T-helper 2 cell treated with Interferon-gamma antibody and Interleukin-4, amounts not matched to agents 5 μg/mL and 100 μg/mL, for 36 hours (primary cell): ENCODE measurements around the gene CTBP2.

Source experiments
- DNase-seq: peaks from one replicate; pipeline ENCODE4 v3.0.0; 2021; ENCODE audit warnings: low spot score
- H3K27ac Mint-ChIP-seq: one replicate; pipeline ENCODE4 v1.8.0; 2021; ENCODE audit warnings: mild to moderate bottlenecking, mixed read lengths
- H3K27me3 Mint-ChIP-seq: one replicate; pipeline ENCODE4 v1.8.0; 2021; ENCODE audit warnings: low read depth, mixed read lengths
- H3K36me3 Mint-ChIP-seq: one replicate; pipeline ENCODE4 v1.8.0; 2021; ENCODE audit warnings: low read depth, mixed read lengths
- H3K4me1 Mint-ChIP-seq: one replicate; pipeline ENCODE4 v1.8.0; 2021; ENCODE audit warnings: low read depth, mixed read lengths
- H3K4me3 Mint-ChIP-seq: one replicate; pipeline ENCODE4 v1.8.0; 2022; ENCODE audit warnings: mild to moderate bottlenecking, moderate library complexity, mixed read lengths
- H3K9me3 Mint-ChIP-seq: one replicate; pipeline ENCODE4 v1.8.0; 2021; ENCODE audit warnings: mixed read lengths

Gene CTBP2

DNA sequence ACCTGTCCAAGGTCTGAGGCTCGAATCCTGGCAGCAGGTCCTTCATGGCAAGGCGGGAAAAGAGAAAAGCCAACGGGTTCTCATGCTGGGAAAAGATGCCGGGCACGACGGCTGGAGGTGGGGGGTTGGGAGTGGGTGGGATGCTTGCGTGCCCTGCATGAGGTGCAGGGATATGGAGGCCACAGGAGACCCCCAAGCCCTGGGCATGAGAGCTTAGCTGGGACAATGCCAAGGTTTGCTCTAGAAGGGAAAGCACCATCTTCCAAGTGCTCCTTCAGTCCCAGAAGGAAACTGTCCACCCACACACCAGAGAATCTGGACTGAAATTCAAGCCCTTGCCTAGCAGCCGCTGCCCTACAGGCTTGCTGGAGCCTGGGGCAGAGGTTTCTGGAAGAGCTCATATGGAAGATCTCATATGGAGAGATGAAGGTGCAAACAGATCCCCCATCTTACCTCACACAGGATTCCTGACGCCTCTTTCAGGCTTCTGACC, 154.1 kb downstream of the CTBP2 start:
- Mint-ChIP-seq H3K9me3 (no peaks in the 10 kb centered on the region), H3K27me3 (peaks cover 2% of the 10 kb centered on the region), H3K36me3 (no peaks in the 10 kb centered on the region), H3K4me3 (no peak overlapping the region), H3K27ac (no peak overlapping the region), H3K4me1 (no peaks in the 10 kb centered on the region)
- no peak for DNase-seq

GRCh38 chr10:125005312-125006187, 154.8 kb downstream of the CTBP2 start:
- no peak for DNase-seq
- no peak overlapping the region for H3K4me3 Mint-ChIP-seq
- no peaks in the 10 kb centered on the region for H3K9me3 Mint-ChIP-seq
- H3K27ac Mint-ChIP-seq: no peak overlapping the region
- H3K4me1 Mint-ChIP-seq: no peaks in the 10 kb centered on the region
- H3K27me3 Mint-ChIP-seq: peaks cover 2% of the 10 kb centered on the region
- no peaks in the 10 kb centered on the region for H3K36me3 Mint-ChIP-seq

GRCh38 chr10:125004571-125005311, 155.6 kb downstream of the CTBP2 start:
- Mint-ChIP-seq H3K4me1 (no peaks in the 10 kb centered on the region), H3K27me3 (no peaks in the 10 kb centered on the region), H3K4me3 (no peak overlapping the region), H3K36me3 (no peaks in the 10 kb centered on the region), H3K27ac (no peak overlapping the region), H3K9me3 (no peaks in the 10 kb centered on the region)
- DNase-seq: no peak

GRCh38 chr10:125003901-125004467, 156.4 kb downstream of the CTBP2 start:
- no peaks in the 10 kb centered on the region for H3K36me3 Mint-ChIP-seq
- H3K9me3 Mint-ChIP-seq: no peaks in the 10 kb centered on the region
- no peaks in the 10 kb centered on the region for H3K4me1 Mint-ChIP-seq
- H3K27me3 Mint-ChIP-seq: no peaks in the 10 kb centered on the region
- H3K27ac Mint-ChIP-seq: no peak overlapping the region
- DNase-seq: no peak
- no peak overlapping the region for H3K4me3 Mint-ChIP-seq

DNA sequence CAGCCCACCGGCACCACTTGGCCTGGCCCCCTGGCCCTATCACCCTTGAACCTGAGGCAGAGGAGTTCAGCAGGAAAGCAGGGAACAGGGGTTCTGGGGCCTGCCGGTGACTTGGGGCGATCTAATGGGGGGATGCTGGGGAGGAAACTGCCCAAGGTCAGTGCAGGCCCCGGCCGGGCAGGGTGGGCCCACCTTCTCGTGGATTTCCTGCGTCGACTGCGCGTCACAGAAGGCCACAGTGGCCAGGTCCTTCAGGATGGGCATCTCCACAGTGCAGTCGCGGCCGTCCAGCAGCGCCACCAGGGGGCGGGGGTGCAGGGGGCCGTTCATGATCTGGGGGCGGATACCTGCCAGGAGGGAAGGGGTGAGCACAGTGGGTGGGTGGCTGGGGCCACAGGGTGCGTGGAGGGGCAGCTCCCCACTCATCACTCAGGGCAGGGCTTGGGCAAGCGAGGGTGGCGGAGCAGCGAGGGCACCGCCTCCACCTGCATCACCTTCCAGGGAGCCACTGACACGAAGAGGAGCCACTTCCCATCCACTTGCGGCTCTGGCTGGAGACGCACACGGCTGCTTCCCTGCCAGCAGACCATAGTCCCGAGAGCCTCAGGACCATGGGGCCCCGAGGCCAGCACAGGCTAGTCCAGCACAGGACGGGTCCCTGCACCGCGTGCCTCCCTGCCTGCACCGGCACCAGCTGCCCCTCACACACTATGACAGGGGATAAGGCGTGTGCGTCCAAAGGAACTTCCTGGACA, 157.0 kb downstream of the CTBP2 start:
- Mint-ChIP-seq H3K4me1 (no peaks in the 10 kb centered on the region), H3K27me3 (no peaks in the 10 kb centered on the region), H3K27ac (no peak overlapping the region), H3K9me3 (no peaks in the 10 kb centered on the region), H3K36me3 (no peaks in the 10 kb centered on the region), H3K4me3 (no peak overlapping the region)
- DNase-seq: no peak

DNA sequence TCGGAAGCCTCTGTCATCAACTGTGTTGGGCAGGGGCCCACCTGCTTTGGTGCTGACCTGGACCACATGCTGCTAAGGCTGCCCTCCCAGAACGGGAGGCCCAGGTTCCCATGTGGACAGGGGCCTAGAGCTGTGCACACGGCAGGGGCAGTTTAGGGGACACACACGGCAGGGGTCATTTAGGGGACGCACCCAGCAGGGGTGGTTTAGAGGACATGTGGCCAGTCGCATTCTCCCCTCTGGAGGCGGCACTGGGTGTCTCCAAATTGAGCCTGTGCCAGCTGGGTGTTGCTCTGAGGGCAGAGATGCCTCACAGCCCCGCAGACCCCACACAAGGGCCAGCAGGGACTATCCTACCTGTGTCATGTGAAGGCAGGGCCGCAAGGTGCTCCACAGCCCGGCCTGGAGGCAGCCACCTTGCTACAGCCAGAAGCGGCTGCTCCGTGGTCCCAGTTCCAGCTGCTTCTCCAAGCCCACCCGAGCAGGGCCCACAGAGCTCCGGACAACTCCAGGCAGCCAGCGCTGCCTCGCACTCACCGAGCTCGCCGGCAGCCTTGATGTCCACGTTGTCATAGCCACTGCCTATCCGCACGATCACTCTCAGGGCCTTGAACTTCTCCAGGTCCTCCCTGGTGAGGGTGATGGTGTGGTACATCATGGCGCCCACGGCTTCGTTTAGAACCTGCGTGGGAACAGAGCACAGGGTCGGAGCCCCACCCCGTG, 157.8 kb downstream of the CTBP2 start:
- H3K27me3 Mint-ChIP-seq: no peaks in the 10 kb centered on the region
- no peak for DNase-seq
- H3K36me3 Mint-ChIP-seq: no peaks in the 10 kb centered on the region
- no peak overlapping the region for H3K4me3 Mint-ChIP-seq
- H3K27ac Mint-ChIP-seq: no peak overlapping the region
- H3K4me1 Mint-ChIP-seq: no peaks in the 10 kb centered on the region
- no peaks in the 10 kb centered on the region for H3K9me3 Mint-ChIP-seq

- Mint-ChIP-seq H3K4me3 (no peak overlapping the region), H3K27me3 (no peaks in the 10 kb centered on the region), H3K27ac (no peak overlapping the region), H3K36me3 (no peaks in the 10 kb centered on the region), H3K4me1 (no peaks in the 10 kb centered on the region), H3K9me3 (no peaks in the 10 kb centered on the region)
- no peak for DNase-seq
Measured at GRCh38 chr10:125002047-125002422, 158.3 kb downstream of the CTBP2 start.

GRCh38 chr10:125001313-125002046, 158.9 kb downstream of the CTBP2 start:
- Mint-ChIP-seq H3K4me1 (no peaks in the 10 kb centered on the region), H3K27ac (no peak overlapping the region), H3K4me3 (no peak overlapping the region), H3K36me3 (no peaks in the 10 kb centered on the region), H3K27me3 (no peaks in the 10 kb centered on the region), H3K9me3 (no peaks in the 10 kb centered on the region)
- DNase-seq: no peak

DNA sequence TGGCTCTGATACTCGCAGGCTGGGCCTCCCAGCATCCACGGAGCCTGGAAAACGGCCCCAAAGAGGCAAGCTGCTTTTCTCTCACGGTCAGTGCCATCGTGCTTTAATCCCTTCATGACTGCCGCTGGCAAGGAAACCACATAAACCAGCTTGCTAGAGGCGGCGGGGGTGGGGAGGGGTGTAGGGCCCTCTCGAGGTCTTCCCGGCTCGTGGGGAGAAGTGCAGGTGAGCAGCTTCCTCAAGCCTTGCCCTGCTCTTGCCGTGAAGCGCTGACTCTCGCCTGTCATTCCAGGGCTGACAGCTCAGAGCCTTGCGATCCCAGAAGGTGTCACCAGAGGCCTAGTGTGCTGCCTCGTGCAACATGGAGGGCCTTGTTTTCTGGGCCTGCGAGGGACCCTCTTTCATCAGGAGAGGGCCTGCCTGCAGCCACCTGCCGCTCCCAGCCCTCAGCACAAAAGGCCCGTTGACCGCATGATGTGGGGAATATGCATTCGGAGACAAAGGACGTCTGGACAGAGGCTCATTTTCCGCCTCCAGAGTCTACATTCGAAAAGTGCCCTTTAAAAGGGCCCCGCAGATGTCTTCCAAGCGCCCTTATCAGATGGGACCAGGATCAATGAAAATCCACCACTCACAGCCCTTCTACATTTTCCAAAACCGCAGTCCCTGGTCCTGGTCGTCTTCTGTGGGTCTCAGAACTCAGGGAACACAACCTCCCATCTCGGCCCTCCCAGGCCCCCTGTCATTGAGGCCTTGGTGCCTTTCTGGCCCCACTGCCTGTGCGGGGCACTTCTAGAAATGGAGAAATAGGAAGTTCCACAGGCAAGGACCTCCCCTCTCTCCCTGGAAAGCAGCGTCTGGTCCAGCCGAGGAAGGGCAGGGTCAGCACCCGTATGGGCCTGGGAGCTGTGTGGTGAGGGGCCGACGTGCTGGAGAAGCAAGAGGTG, 159.7 kb downstream of the CTBP2 start:
- H3K36me3 Mint-ChIP-seq: no peaks in the 10 kb centered on the region
- H3K27me3 Mint-ChIP-seq: no peaks in the 10 kb centered on the region
- H3K4me3 Mint-ChIP-seq: no peak overlapping the region
- H3K27ac Mint-ChIP-seq: no peak overlapping the region
- no peak for DNase-seq
- no peaks in the 10 kb centered on the region for H3K9me3 Mint-ChIP-seq
- H3K4me1 Mint-ChIP-seq: no peaks in the 10 kb centered on the region

- Mint-ChIP-seq H3K27ac (no peak overlapping the region), H3K4me3 (no peak overlapping the region), H3K36me3 (no peaks in the 10 kb centered on the region)
Measured at GRCh38 chr10:124999433-125000365, 160.7 kb downstream of the CTBP2 start.

DNA sequence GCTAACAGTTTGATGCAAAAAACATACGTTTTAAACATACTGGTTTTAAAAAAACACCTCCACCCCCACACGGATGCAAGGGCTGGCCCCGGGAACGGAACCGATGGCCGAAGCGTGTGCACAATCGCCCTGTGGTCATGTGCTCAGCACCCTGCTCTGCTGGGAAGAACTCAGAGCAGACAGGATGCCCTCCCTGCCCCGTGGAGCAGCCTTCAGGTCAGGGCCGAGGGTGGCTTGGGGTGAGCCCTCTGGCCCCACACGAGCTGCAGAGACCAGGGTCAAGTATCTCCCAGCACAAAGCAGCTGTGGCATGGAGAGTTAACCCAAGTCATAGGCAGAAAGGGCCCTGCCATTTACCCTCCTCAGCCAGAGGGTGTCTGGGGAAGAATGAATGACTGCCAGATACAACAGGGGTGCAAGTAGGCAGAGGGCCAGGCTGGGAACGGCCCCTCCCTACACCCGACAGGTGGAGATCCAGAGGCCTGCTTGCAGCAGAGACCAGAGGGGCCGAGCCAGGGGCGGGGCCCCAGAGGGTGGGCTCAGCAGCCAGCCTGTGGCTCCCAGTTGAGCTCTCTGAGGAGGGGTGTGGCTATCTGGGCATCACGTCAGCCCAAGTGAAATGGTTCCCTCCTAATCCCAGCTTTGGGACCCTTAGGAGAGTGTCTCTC, 161.6 kb downstream of the CTBP2 start:
- DNase-seq: no peak
- Mint-ChIP-seq H3K4me1 (no peaks in the 10 kb centered on the region), H3K9me3 (no peaks in the 10 kb centered on the region), H3K4me3 (no peak overlapping the region), H3K27me3 (no peaks in the 10 kb centered on the region), H3K27ac (no peak overlapping the region), H3K36me3 (no peaks in the 10 kb centered on the region)

More at GRCh38 chr10:124999433-125000365, 160.7 kb downstream of the CTBP2 start:
- Mint-ChIP-seq H3K27me3 (no peaks in the 10 kb centered on the region), H3K9me3 (no peaks in the 10 kb centered on the region), H3K4me1 (no peaks in the 10 kb centered on the region)
- no peak for DNase-seq
